ENCODE measurements around the gene ACAP3.

- TF ChIP-seq, protein P1, sequence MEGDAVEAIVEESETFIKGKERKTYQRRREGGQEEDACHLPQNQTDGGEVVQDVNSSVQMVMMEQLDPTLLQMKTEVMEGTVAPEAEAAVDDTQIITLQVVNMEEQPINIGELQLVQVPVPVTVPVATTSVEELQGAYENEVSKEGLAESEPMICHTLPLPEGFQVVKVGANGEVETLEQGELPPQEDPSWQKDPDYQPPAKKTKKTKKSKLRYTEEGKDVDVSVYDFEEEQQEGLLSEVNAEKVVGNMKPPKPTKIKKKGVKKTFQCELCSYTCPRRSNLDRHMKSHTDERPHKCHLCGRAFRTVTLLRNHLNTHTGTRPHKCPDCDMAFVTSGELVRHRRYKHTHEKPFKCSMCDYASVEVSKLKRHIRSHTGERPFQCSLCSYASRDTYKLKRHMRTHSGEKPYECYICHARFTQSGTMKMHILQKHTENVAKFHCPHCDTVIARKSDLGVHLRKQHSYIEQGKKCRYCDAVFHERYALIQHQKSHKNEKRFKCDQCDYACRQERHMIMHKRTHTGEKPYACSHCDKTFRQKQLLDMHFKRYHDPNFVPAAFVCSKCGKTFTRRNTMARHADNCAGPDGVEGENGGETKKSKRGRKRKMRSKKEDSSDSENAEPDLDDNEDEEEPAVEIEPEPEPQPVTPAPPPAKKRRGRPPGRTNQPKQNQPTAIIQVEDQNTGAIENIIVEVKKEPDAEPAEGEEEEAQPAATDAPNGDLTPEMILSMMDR (IDR thresholded peaks at IDR 0.05), result no peak
- no peak for TF ChIP-seq CBX8 (IDR thresholded peaks at IDR 0.05)
- no peak for TF ChIP-seq POLR2A (IDR thresholded peaks at IDR 0.05; ENCODE audit: low read length)
- TF ChIP-seq EP300 (IDR thresholded peaks at IDR 0.05), result no peak
- no peak for TF ChIP-seq JUN (IDR thresholded peaks at IDR 0.05)
- TF ChIP-seq SMC3 (IDR thresholded peaks at IDR 0.05), result 0 out of 3 replicates have a peak, but pooled peaks have one; percentile 12
- no peak for TF ChIP-seq KDM1A (IDR thresholded peaks at IDR 0.05; ENCODE audit: low read depth)
Measured at GRCh38 chr1:1290238-1290731, 17.4 kb downstream of the ACAP3 start.
